ENCODE results near the gene CHDH. TPM values are rescaled to one million over a fixed set of nuclear protein-coding genes. Genes with fewer than 3 reads are reported as not detected.

The CHDH gene, protein sequence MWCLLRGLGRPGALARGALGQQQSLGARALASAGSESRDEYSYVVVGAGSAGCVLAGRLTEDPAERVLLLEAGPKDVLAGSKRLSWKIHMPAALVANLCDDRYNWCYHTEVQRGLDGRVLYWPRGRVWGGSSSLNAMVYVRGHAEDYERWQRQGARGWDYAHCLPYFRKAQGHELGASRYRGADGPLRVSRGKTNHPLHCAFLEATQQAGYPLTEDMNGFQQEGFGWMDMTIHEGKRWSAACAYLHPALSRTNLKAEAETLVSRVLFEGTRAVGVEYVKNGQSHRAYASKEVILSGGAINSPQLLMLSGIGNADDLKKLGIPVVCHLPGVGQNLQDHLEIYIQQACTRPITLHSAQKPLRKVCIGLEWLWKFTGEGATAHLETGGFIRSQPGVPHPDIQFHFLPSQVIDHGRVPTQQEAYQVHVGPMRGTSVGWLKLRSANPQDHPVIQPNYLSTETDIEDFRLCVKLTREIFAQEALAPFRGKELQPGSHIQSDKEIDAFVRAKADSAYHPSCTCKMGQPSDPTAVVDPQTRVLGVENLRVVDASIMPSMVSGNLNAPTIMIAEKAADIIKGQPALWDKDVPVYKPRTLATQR
- total RNA-seq (2022; extraction: Qiagen RNA extraction): 1.4 to 2.4 TPM (median 1.8 TPM) in 5 replicates

DNA sequence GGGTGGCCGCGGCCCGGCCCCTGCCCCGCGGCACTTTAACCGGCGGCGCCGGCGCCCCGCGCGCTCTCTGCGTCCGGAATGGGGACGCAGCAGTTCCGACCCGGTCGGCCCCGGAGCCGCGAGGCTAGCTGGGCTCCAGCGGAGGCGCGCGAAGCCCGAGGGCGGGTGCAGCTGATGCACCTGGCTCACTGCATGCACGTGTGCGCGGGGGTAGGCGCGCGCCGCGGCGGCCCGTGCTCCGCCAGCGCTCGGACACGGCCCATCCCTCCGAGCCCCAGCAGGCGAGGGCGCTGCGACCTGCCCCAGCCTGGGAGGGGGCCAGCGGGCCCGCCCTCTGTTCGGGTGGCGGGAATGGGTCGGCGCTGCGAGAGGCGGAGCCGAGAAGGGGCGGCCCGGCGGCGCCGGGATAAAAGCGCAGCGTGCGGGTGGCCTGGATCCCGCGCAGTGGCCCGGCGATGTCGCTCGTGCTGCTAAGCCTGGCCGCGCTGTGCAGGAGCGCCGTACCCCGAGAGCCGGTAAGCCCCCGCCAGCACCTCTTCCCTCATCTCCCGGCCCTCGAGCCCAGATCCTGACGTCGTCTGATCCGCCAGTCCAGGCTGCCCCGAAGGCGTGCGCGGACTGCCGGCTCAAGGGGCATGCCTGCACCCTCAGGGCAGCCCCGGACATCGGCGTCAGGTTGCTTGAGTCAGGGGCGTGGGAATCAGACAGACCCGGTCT lies at the start of gene CHDH, which contains the start of gene IL17RB:
TSS of gene CHDH (minus strand) at position 286 of the 717 bp plus-strand sequence. CDS start 22,411 bp downstream, outside the sequence.
TSS of gene IL17RB (plus strand) at position 435 of the 717 bp plus-strand sequence. CDS start at position 456, 21 bp downstream.

GRCh38 chr3:53891497-53892285 lies 45.5 kb upstream of the CHDH start, which contains the start of gene SELENOK:
Gene SELENOK (minus strand): TSS chr3:53891859.

DNA sequence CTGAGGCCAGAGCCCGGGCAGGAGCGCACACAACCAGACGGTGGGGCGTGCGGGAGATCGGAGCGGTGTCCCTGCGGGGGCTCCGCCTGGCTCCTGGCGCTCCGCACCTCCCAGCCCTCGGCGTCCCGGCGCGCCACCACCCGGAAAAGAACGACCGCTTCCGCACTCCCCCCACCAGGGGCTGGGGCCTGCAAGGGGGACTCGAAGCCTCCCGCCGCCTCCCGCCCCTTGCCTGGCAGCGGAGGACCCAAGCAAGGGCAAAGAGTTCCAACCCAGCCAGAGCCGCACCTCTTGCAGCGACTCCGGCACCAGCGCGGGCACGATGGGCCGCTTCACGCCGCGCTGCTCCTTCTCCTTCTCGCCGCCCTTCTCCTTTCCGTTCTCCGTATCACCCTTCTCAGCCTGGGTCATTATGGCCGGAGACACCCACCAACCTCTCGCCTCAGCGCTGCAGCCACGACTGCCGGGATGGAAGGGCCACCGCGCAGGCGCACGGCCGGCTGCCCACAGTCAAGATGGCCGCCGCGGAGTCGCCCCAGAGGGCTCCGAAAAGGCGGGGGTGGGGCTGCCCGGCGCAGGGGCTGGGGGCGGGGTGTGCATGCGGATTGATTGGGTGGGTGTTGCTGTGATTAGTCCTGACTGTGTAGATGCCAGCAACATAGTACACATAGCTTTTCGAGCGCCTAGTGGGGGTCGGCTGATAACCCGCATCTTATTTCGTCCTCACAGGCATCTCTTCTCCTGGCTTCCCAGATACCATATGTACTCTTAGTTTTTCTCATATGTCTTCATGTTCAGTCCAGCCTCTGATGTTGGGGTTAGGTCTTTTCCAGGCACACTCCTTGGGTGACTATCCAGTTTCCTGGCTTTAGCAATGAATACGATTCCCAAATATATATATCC lies 35.7 kb upstream of the CHDH start, which contains the start of gene ACTR8:
TSS of gene ACTR8 (minus strand) at position 462 of the 903 bp plus-strand sequence. CDS start at position 411, 51 bp downstream.

Other genes starting within 250 kb of the CHDH start
- gene IL17RB, start 149 bp upstream of the CHDH start, total RNA-seq (2022; extraction: Qiagen RNA extraction): 0.41 to 1.00 TPM (median 0.69 TPM) in 5 replicates
- 14.3 to 16.9 TPM (median 16.5 TPM) in 5 replicates for gene ACTR8, start 35.7 kb upstream of the CHDH start, total RNA-seq (2022; extraction: Qiagen RNA extraction)
- gene SELENOK, start 45.4 kb upstream of the CHDH start, total RNA-seq (2022; extraction: Qiagen RNA extraction): 12.1 to 28.0 TPM (median 13.5 TPM) in 5 replicates